GM23248 (cell line): ENCODE measurements around the gene CCDC159.

Source experiments
- EZH2 ChIP-seq: fragments of 200-600 bp; sonication (generic); IDR thresholded peaks from 2 replicates; pipeline ENCODE4 v1.6.1; 2018; ENCODE audit warnings: antibody characterized with exemption, mild to moderate bottlenecking; ENCODE audit not compliant: insufficient read depth, poor library complexity, severe bottlenecking
- EZH2phosphoT487 ChIP-seq: fragments of 200-600 bp; sonication (generic); IDR thresholded peaks from 2 replicates; pipeline ENCODE4 v1.6.1; 2018; ENCODE audit warnings: antibody characterized with exemption, moderate library complexity, mild to moderate bottlenecking, low read depth; ENCODE audit not compliant: insufficient read depth

GRCh38 chr19:11379857-11380350 is 33.6 kb downstream of the CCDC159 start:
- TF ChIP-seq EZH2phosphoT487 (no peak), EZH2 (no peak)
